Transverse colon (tissue), 4 donors: ENCODE results near the gene KCNT1.

ENCODE experiments used
- CTCF ChIP-seq, 5 experiments: fragments of 200-600 bp in 3 of 5; fragments of 450-650 bp in 2 of 5; sonication (generic) in 3 of 5; IDR thresholded peaks; 1 replicate in 2 of 5; 2 replicates in 3 of 5; pipeline ENCODE4 v1.5.1; 2016 to 2017; ENCODE audit warnings: antibody characterized with exemption in 5 of 5, inconsistent platforms in 3 of 5, mild to moderate bottlenecking in 2 of 5, moderate library complexity in 1 of 5
- POLR2AphosphoS5 ChIP-seq, 3 donors: sonication (generic); formaldehyde crosslinking; IDR thresholded peaks; one replicate each; pipeline ENCODE4 v1.6.1; 2016; ENCODE audit warnings: antibody characterized with exemption in 3 of 3

- TF ChIP-seq CTCF (IDR thresholded peaks at IDR 0.05) (no peak), POLR2AphosphoS5 (IDR thresholded peaks at IDR 0.05) (no peak)
Observed at GRCh38 chr9:135833864-135834263, 131.9 kb downstream of the KCNT1 start.
